GM12878 (cell line): Measurements from ENCODE around the gene RWDD1.

Source experiments
- CBFB ChIP-seq: IDR thresholded peaks from 2 replicates; pipeline ENCODE4 v1.6.1; 2016; ENCODE audit warnings: antibody characterized with exemption, low read depth
- CEBPZ ChIP-seq: fragments of 150-350 bp; IDR thresholded peaks from 2 replicates; pipeline ENCODE4 v1.6.1; 2016; ENCODE audit warnings: low read depth, low read length
- EZH2 ChIP-seq: IDR thresholded peaks from 2 replicates; pipeline ENCODE4 v1.6.1; 2012; ENCODE audit warnings: low read depth, mild to moderate bottlenecking, control low read depth, inconsistent platforms, low read length, borderline replicate concordance; ENCODE audit not compliant: control insufficient read depth
- FOXM1 ChIP-seq: IDR thresholded peaks from 2 replicates; pipeline ENCODE4 v1.6.1; 2012; ENCODE audit warnings: low read depth, mild to moderate bottlenecking, inconsistent platforms, low read length, moderate library complexity
- JUND ChIP-seq: IDR thresholded peaks from 2 replicates; pipeline ENCODE4 v1.6.1; 2012; ENCODE audit warnings: low read depth, mild to moderate bottlenecking, low read length, improper control_type of control experiment, moderate library complexity
- KDM1A ChIP-seq: fragments of 200-600 bp; sonication (generic); IDR thresholded peaks from 2 replicates; pipeline ENCODE4 v1.6.1; 2016; ENCODE audit warnings: borderline replicate concordance
- RFX5 ChIP-seq: IDR thresholded peaks from 2 replicates; pipeline ENCODE4 v1.6.1; 2011; ENCODE audit warnings: low read depth, low read length, improper control_type of control experiment
- SMAD1 ChIP-seq: fragments of 450-650 bp; IDR thresholded peaks from 2 replicates; pipeline ENCODE4 v1.6.1; 2018; ENCODE audit warnings: mild to moderate bottlenecking, low read depth; ENCODE audit not compliant: partially characterized antibody
- TARDBP ChIP-seq: IDR thresholded peaks from 2 replicates; pipeline ENCODE4 v1.6.1; 2016; ENCODE audit warnings: borderline replicate concordance
- TCF7 ChIP-seq: IDR thresholded peaks from 2 replicates; pipeline ENCODE4 v1.6.1; 2014; ENCODE audit warnings: antibody characterized with exemption, borderline replicate concordance
- TF ChIP-seq, protein P1 (sequence below), 3 experiments: IDR thresholded peaks in 2 of 3; conservative IDR thresholded peaks in 1 of 3; 2 replicates each; pipeline ENCODE4 v1.5.1; 2011; ENCODE audit warnings: low read depth in 3 of 3, low read length in 3 of 3, mild to moderate bottlenecking in 3 of 3, control low read depth in 2 of 3, moderate library complexity in 2 of 3, inconsistent platforms in 1 of 3, mixed read lengths in 1 of 3; ENCODE audit not compliant: control insufficient read depth in 2 of 3, insufficient read depth in 1 of 3; ENCODE audit errors: extremely low read depth in 1 of 3
- TF ChIP-seq, protein P2 (sequence below): IDR thresholded peaks from 2 replicates; pipeline ENCODE4 v1.6.1; 2011; ENCODE audit warnings: borderline replicate concordance, low read depth, mild to moderate bottlenecking, moderate library complexity, low read length; ENCODE audit not compliant: insufficient read depth, poor library complexity, severe bottlenecking

GRCh38 chr6:116579143-116579542 lies 7.8 kb downstream of the RWDD1 start:
- TF ChIP-seq RFX5 (no peak), TARDBP (no peak), CEBPZ (no peak), SMAD1 (no peak), KDM1A (no peak), TCF7 (no peak), CBFB (no peak), FOXM1 (no peak), EZH2 (no peak), JUND (no peak)
- TF ChIP-seq, protein P1, sequence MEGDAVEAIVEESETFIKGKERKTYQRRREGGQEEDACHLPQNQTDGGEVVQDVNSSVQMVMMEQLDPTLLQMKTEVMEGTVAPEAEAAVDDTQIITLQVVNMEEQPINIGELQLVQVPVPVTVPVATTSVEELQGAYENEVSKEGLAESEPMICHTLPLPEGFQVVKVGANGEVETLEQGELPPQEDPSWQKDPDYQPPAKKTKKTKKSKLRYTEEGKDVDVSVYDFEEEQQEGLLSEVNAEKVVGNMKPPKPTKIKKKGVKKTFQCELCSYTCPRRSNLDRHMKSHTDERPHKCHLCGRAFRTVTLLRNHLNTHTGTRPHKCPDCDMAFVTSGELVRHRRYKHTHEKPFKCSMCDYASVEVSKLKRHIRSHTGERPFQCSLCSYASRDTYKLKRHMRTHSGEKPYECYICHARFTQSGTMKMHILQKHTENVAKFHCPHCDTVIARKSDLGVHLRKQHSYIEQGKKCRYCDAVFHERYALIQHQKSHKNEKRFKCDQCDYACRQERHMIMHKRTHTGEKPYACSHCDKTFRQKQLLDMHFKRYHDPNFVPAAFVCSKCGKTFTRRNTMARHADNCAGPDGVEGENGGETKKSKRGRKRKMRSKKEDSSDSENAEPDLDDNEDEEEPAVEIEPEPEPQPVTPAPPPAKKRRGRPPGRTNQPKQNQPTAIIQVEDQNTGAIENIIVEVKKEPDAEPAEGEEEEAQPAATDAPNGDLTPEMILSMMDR (IDR thresholded peaks at IDR 0.05 in 2 of 3, conservative IDR thresholded peaks at IDR 0.05 in 1 of 3; ENCODE audit: control insufficient read depth in 2 of 3, extremely low read depth in 1 of 3, insufficient read depth in 1 of 3, low read depth in 3 of 3, low read length in 3 of 3), result no peak
- TF ChIP-seq, protein P2, sequence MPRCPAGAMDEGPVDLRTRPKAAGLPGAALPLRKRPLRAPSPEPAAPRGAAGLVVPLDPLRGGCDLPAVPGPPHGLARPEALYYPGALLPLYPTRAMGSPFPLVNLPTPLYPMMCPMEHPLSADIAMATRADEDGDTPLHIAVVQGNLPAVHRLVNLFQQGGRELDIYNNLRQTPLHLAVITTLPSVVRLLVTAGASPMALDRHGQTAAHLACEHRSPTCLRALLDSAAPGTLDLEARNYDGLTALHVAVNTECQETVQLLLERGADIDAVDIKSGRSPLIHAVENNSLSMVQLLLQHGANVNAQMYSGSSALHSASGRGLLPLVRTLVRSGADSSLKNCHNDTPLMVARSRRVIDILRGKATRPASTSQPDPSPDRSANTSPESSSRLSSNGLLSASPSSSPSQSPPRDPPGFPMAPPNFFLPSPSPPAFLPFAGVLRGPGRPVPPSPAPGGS, result no peak
